Lung (tissue), 12 donors: ENCODE results near the gene NOS1AP. TPM values are rescaled to one million over a fixed set of nuclear protein-coding genes. Genes with fewer than 3 reads are reported as not detected.
A peak's percentile ranks its signal among the peaks of the same experiment; 100 is the strongest.

Source experiments
- ATAC-seq: fragments of 200-7000 bp; cut with Tn5 transposase; one replicate; pipeline ENCODE4 v1.9.1; 2020; ENCODE audit warnings: moderate number of reproducible peaks; ENCODE audit not compliant: insufficient read depth, low FRiP score
- DNase-seq, 3 donors: peaks; one replicate each; pipeline ENCODE4 v3.0.0-alpha.2; 2013 to 2017
- H3K27ac ChIP-seq, 2 donors: one replicate each; pipeline ENCODE4 v1.5.1; 2013; ENCODE audit warnings: mild to moderate bottlenecking in 2 of 2, moderate library complexity in 2 of 2, control low read depth in 1 of 2, inconsistent platforms in 1 of 2, low read depth in 1 of 2, low read length in 1 of 2
- H3K27me3 ChIP-seq, 3 donors: one replicate each; pipeline ENCODE4 v1.5.1; 2013; ENCODE audit warnings: low read length in 2 of 3; ENCODE audit not compliant: control insufficient read depth in 3 of 3, insufficient read depth in 3 of 3
- H3K36me3 ChIP-seq, 4 donors: one replicate each; pipeline ENCODE4 v1.5.1; 2013; ENCODE audit warnings: low read length in 4 of 4, mild to moderate bottlenecking in 1 of 4, moderate library complexity in 1 of 4; ENCODE audit not compliant: control insufficient read depth in 4 of 4, insufficient read depth in 4 of 4
- H3K4me1 ChIP-seq, 5 donors: one replicate each; pipeline ENCODE4 v1.5.1; 2013; ENCODE audit warnings: low read length in 5 of 5, mild to moderate bottlenecking in 2 of 5, moderate library complexity in 1 of 5; ENCODE audit not compliant: control insufficient read depth in 5 of 5, insufficient read depth in 5 of 5
- H3K4me3 ChIP-seq: one replicate; pipeline ENCODE4 v1.5.1; 2013; ENCODE audit warnings: mild to moderate bottlenecking, control low read depth, moderate library complexity
- H3K9ac ChIP-seq, 2 donors: one replicate each; pipeline ENCODE4 v1.5.1; 2013; ENCODE audit warnings: low read length in 2 of 2, control low read depth in 1 of 2; ENCODE audit not compliant: insufficient read depth in 1 of 2
- H3K9me3 ChIP-seq, 4 donors: one replicate each; pipeline ENCODE4 v1.5.1; 2013; ENCODE audit warnings: low read length in 3 of 4, mild to moderate bottlenecking in 1 of 4, moderate library complexity in 1 of 4; ENCODE audit not compliant: control insufficient read depth in 4 of 4, insufficient read depth in 3 of 4
- CTCF ChIP-seq: IDR thresholded peaks from 2 replicates; pipeline ENCODE4 v1.5.1; 2012; ENCODE audit warnings: mild to moderate bottlenecking; ENCODE audit errors: control extremely low read depth, extremely low read depth
- WGBS, 2 donors: extraction: QIAGEN DNeasy Blood & Tissue Kit; methylation state at CpG; one replicate each; pipeline ENCODE4 v1.1.7; 2013; 5-methylcytosine and 5-hydroxymethylcytosine counted together
- polyA plus RNA-seq, 2 donors: library from polyadenylated mRNA; stranded (reverse); fragments of 200-250 nt; gene quantifications; one replicate each; pipeline ENCODE4 v1.2.1, GENCODE V29; 2013
- total RNA-seq, 2 donors: library from RNA; depleted of rRNA in 1 of 2; stranded (reverse); fragments of >200 nt in 1 of 2; gene quantifications; one replicate each; pipeline ENCODE4 v1.2.1, GENCODE V29; 2014 to 2021
- donor health status: control.
- donor health status: control.
- donor health status: Bipolar disorder and iron deficiency.
- donor health status: healthy.
- donor health status: DM: yes; HTN: yes; CAD: no.

The NOS1AP gene
- total and polyA plus RNA-seq, 4 donors = 0.57 to 5.0 (median 1.2) TPM

DNA sequence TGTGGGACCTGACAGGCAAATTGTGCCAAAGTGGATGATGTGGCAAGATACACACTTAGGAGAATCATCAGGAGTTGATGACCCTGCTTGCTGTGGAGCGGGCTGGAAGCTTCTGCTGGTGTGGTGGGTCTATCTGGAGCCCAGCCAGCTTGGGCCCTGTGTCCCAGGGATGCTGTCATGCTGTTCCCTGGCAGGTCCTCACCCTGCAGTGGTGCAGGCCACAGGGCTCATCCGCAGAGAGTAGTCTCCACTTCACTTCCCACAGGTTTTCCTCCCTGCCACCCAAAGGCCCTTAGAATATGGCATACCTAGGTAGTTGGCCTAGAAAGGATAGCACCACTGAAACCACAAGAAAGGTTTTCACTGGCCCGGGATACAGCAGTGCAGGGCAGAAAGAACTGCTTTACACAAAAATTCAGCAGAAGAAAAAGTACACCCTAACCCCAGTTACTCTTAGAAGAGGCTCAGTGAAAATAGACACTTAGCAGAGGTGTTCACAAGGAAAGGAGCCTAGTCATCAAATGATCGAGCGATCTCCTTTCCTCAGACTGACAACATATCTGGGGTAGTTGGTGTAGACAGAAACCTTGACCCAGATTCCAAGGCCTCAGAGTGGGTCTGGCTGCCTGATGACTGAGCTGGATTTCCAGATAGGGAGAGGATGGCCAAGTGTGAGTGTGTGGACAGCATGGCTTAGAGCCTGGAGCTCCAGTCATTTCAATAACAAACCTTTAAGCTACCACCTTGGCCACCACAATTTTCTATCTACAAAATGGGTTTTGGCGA, 310.8 kb downstream of the NOS1AP start:
- WGBS, 2 donors = 94 to 96% methylated on average over 6 of the region's 6 CpGs
- H3K9ac ChIP-seq = no peak overlapping the region
- no peaks in the 10 kb centered on the region for H3K27me3 ChIP-seq
- DNase-seq (peak in 1 of 3 donors; percentile 4), ATAC-seq (no peak)
- no peak for TF ChIP-seq CTCF
- peaks cover 0 to 3% (median 0%) of the 10 kb centered on the region in 5 donors for H3K4me1 ChIP-seq
- H3K4me3 ChIP-seq = no peak overlapping the region
- no peaks in the 10 kb centered on the region for H3K36me3 ChIP-seq
- no peaks in the 10 kb centered on the region for H3K9me3 ChIP-seq
- no peak overlapping the region for H3K27ac ChIP-seq

- no peaks in the 10 kb centered on the region for H3K27me3 ChIP-seq
- peak within 1 kb of the TSS in 1 of 2 donors; percentile 68 for H3K27ac ChIP-seq
- H3K36me3 ChIP-seq = no peaks in the 10 kb centered on the region
- DNase-seq = no peak
- ATAC-seq = peak; percentile 67
- 74 to 80% methylated on average over 3 of the region's 3 CpGs for WGBS, 2 donors
- H3K9me3 ChIP-seq = no peaks in the 10 kb centered on the region
- no peak within 1 kb of the TSS for H3K9ac ChIP-seq
- no peak within 1 kb of the TSS for H3K4me3 ChIP-seq
- TF ChIP-seq CTCF = no peak
- peaks cover 0 to 3% (median 0%) of the 10 kb centered on the region in 5 donors for H3K4me1 ChIP-seq
These were observed 311.9 kb downstream of the NOS1AP start, which contains the start of gene C1orf226 for GRCh38 chr1:162381383-162381782. C1orf226 (plus strand) TSS chr1:162381728; CDS start chr1:162381902, 174 bp downstream.

- Histone ChIP-seq H3K9ac (no peak overlapping the region), H3K4me1 (peaks cover 0 to 3% (median 0%) of the 10 kb centered on the region in 5 donors), H3K27me3 (no peaks in the 10 kb centered on the region), H3K4me3 (no peak overlapping the region), H3K36me3 (no peaks in the 10 kb centered on the region), H3K9me3 (no peaks in the 10 kb centered on the region), H3K27ac (peak overlapping the region in 1 of 2 donors; percentile 68)
- 88 to 97% methylated on average over 13 of the region's 13 CpGs for WGBS, 2 donors
- no peak for TF ChIP-seq CTCF
- DNase-seq (no peak), ATAC-seq (no peak)
These were observed 312.7 kb downstream of the NOS1AP start for GRCh38 chr1:162381941-162382750.
